Putamen (tissue), 1 donor: Measurements from ENCODE around the gene TNFRSF14.

Experiments
- DNase-seq: peaks from one replicate; pipeline ENCODE4 v3.0.0-alpha.2; 2016; ENCODE audit warnings: low spot score

The TNFRSF14 gene

DNA sequence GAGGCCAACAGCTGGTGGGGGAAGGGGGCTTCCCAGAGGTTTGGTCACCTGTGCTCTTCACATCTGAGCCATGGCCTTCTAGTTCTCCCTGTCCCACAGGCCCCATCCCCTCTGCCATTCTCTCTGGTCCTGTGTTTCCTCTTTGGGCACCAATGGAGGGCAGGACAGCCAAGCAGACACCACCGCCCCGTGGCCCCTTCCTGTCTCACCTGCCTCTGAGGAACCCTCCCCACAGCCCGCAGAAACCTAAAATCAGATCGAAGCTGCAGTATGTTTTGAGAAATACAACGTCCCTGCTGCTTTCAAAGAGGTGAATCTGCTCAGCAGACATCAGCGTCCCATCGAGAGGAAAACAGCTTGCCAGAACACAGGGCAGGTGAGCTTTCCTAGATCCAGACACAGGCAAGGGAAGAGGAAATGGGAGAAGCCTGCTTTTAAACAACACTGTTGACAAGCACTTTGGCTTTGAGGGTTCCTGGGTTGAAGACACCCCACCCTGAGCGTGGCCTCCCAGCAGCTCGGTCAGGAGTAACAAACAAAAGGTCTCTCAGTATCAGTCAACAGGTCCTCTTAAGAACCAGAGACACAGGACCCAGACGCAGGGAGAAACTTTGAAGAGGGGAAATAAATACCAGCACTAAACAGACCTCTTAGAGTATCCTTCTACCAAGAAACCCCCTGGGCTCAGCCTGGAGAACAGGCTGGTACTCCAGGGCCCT lies 32.1 kb upstream of the TNFRSF14 start:
- DNase-seq = no peak

DNA sequence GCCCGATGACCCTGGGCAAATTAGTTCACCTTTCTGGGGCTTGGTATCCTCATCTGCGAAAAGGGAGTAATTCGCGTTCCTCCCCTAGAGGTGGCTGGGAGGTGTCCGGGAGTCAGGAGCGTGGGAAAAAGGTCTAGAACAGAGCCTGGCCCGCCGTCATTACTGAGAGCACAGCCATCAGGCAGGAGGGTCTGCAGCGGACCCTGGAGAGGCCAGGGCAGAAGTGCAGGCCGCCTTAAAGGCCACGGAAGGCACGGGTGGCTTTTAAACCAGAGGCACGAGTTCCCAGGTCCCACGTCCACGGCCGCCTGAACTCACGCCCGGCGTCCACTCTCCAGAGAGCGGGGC lies 30.6 kb upstream of the TNFRSF14 start:
- no peak for DNase-seq

DNA sequence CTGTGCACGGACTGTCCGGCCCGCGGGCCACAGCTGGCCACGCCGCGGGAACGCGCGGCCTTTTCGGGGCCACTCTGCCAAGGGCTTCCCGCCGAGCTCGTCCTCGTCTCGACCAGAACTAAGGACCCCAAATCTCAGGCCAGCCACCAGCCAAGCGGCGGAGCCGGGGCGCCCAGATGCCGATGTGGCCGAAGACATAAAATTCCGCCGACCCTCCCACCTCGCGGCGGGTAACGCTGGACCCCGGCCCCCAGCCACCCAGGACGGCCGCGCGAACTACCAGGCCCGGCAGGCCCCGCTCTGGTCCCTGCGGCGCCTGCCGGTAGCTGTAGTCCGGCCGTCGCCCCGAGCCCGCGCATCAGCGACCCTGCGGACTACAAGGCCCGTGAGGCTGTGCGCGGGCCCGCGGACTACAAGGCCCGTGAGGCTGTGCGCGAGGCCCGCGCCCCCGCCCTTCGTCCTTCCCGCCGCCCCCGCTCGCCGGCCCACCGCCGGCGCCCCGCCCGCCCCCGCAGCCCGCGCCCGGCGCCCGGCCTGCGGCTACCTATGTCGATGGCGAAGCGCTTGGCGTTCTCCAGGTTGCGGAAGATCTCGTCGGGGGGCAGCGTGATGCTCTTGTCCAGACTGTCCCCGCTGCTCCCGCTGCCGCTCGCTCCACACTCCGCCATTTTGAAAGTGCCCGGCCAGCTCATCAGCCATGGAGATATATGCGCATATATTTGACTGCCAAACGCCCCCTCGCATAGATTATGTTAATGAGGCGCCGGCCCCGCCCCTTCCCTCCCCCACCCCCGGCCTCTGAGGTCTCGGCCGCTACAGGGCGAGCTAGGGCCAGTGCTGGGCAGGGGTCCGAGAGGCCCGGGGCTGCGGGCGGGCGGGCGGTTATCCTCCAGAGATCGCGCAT lies 30.0 kb upstream of the TNFRSF14 start, which contains the start of gene PANK4:
Gene PANK4, minus strand, starts transcription at position 677 of the 904 bp plus-strand sequence. Its CDS starts 9 bp downstream, at position 668.
- peak; percentile 93 for DNase-seq

DNA sequence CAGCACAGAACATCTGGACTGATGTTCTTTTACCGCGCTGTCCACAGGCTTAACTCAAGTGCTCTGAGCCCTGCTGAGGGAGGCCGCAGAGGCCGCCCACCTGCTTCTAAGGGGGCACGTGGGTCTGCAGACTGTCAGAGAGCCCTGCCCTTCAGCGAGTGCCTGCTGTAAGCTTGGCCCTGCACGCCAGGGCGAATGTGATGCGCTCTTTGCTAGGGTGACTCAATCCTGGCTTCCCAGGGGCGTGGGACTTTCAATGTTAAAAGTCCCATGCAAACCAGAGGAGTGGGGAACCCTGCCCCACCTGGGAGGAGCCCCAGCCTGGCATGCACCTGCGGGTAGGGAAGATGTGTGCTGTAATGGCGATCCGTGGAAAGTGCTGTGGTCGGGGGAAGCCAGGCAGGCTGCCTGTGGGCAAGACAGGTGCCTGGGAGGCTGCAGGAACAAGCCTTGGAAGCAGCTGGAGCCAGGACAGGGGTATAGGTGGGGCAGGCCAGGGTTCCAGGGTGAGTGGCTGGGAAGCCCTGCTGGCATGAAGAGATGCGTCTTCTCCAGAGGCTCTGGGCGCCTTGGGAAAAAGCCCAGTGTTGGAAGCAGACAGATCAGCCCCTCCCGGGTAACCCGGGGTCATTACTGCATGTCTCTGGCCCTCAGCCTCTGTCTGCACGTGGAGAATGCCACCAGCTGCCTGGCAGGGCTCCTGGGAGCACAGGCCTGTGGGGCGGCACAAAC lies 29.2 kb upstream of the TNFRSF14 start:
- peak; percentile 80 for DNase-seq

DNA sequence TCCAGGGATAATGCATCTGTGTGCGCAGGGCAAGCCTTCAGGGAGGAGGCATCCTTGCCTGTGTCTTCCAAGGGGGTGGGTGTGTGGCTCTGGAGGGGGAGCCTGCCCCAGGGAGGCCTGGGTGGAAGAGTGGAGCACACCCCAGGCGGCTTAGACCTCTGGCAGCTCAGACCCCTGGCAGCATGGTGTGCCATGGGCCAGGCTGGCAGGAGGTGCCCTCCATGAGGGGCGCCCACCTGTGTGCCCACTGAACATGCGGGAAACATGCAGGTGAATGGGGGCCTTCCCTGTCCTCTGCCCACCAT lies 28.7 kb upstream of the TNFRSF14 start:
- DNase-seq = no peak

DNA sequence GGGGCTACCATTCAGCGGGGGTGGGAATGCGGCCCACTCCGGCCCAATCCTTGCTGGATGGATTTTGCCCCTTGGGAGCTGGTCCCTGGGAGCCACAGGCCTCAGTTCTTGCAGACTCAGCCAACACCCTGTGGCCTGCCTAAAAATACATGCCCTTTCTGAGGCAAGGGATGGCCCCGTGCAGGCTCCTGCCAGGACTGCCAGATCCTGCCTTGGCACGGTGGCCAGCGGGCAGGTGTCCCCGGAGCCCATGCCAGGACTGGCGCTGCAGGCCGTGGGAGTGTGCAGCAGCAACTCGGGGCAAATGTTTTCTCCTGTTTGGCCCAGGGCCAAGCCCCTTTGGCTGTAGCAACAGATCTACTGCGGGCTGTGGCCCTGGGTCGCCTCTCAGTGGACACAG lies 28.2 kb upstream of the TNFRSF14 start:
- DNase-seq = no peak

DNA sequence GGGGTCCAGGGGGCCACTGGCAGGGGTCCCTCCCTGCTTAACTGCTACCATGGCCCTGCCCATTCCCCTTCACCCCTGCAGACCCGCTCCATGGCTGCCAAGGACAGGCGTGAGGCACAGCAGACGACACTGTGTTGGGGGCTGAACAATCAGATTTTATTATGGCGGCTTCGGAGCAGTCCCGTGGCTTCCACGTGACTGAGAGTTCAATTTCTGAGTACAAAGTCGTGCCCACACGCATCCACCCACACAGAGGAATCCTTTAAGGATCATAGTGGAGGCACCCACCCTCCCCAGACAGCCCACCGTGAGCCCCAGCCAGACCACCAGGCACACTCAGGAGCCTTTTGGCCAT lies 27.6 kb upstream of the TNFRSF14 start:
- DNase-seq = no peak

DNA sequence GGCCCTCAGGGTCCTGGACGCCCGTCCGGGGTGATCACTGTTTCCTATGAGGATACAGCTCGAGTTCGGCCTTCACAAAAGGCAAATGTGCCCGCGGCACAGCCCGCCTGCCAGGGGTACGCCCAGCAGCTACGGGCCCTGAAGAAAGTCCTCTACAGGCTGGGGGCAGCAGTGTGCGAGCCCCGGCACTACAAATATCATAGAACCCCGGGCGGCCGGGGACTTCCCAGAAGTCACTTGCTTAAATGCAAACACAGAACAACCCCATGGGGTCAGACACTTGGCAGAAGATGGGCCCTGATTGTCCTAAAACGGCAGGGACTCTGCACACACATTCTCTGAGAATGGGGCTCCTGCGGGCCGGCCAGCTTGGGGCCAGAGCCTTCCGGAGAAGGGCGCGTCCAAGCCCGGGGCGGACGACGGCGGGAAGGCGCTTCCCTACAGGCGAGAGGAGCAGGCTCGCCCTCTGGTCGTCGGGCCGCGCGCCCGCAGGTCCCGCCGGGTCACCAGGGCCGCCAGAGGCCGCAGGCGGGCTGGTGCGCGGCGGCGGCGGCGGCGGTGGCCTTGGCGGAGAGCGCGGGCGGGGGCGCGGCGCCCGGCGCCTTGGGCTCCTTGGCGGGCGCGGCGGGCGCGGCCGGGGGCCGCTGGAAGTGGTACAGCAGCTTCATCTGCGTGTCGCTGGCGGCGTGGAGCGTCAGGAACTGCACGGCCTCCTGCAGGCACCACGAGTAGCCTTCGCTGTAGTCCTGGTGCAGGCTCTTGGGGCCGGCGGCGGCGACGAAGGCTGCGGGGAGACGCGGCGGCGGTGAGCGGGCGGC lies 27.0 kb upstream of the TNFRSF14 start:
- no peak for DNase-seq

DNA sequence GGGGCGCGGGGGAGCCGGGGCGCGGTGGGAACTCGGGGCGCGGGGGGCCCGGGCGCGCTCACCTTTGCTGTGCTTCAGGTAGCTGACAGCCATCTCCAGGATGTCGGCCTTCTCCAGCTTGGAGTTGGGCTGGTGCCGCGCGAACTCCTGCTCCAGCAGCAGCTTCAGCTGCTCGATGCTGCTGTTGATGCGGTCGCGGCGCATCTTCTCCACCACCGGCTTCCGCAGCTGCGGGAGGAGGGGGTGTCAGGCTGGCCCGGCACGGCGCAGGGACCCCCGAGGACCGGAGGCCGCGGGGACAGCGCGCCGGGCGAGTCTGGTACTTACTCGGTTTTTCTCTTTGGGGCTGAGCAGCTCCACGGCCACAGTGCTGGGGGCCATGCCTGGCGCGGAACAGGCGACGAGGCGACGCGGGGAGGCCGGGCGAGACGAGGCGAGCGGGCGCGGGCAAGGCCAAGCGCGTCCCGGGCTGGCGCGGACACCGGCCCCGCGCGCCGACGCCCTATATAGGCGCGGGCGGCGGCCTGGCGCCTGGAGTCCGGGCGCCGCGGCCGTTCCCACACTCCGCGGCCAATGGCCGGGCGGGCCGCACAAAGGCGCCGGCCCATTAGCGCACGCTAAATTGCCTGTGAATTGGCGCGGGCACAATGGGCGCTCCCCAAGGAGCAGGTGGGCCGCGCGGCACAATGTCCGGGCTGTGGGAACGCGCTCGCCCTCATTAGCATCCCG lies 26.2 kb upstream of the TNFRSF14 start, which contains the start of gene HES5:
Gene HES5, minus strand, starts transcription at position 480 of the 729 bp plus-strand sequence. Its CDS starts 99 bp downstream, at position 381.
- no peak for DNase-seq

DNA sequence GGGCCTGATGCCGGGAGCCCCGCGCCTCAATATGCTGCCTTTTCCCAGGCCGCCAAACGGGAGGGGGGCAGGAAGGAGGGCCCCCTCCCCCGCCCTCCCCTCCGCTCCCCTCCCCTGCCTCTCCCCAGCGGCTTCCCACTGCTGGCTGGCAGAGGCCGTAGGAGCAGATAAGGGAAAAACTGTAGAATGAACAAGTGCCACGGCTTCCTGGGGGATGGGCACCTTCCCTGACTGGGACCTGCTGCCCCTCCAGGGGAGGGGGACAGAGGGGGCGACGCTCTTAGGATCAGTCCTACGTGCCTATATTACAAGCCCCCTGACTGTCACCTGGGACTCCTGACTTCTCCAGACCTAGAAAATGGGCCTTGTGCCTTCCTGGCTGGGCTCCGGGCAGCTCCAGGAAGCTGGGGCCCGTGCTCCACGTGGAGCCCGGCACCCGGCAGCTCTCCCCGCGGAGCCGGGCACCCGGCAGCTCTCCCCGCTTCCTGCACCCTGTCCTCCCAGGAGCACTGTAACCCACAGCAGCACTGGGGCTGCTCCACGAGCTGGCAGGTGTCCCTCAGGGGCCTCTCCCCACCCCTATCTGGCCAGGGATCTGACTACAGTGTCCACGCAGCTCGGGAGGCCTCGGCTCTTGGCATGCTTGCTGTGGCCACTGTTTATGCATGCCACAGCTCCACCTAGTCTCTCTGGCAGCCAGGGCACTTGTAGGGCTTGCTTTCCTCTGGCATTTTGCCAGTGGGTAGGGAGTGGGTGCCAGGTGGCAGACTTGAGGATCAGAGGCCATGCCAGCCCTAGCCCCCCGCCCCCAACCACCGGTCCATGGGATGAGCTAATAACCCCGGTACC lies 25.4 kb upstream of the TNFRSF14 start:
- DNase-seq = no peak

DNA sequence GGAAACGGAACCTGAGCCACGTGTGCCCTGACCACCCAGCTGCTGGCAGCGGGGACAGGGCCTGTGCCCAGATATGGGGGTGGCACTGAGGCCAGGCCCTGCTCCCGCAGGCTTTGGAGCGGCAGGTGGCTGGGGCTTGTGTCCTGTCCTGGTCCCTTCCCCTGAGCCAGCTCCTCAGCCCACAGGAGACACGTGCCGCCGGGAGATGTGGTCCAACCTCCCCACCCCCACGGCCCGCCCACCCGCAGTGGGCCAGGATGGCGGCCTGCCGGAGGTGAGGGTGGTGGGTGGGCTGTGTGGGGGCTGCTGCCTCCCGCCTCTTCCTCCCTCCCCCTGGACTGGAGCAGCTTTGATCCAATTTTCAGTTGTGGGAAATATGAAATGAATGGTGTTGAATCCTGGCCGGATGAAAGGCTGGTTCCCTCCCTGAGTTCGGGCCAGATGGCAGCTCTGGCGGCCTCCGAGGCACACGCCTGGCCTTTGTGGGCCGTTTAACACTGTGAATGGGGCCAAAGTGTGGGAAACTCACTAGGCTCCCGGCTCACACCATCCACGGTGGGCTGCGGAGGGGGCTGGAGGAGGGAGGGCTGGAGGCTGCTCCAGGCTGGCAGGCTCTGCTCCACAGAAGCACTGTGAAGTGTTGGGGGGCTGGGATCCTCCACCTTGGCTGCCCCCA lies 23.5 kb upstream of the TNFRSF14 start:
- no peak for DNase-seq

DNA sequence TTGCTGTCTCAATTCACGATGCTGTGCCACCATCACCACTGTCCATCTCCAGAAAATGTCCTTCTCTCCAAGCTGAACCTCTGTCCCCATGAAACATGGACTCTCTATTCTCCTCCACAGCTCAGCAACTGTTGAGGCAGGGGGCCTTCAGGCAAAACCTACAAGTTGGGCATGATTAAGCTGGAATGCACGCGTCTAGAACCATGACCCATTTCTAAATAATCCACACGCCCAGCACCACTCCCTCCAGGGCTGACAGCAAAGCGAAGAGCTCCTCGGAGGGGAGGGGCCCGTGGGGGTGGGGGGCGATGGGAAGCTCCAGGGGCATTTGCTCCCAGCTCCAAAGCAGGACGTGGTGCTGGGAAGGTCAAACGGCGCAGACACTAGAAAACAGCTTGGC lies 22.8 kb upstream of the TNFRSF14 start:
- DNase-seq = no peak

DNA sequence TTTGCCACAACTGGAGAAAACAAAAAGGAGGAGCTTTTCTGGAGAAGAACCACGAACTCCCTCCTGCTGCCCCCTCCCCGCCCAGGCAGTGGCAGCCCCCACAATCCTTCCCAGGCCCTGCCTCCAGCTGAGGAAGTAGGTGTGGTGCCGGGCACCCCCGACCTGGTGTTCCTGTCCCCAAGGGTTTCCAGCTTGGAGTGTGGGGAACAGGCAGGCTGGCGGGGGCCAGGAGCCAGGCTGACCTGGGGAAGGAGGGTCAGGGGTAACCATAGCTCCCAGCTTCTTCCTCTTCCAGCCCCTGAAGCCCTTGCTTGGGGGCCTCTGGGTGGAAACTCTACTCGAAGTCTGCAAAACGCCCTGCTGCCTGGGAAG lies 21.9 kb upstream of the TNFRSF14 start:
- no peak for DNase-seq

DNA sequence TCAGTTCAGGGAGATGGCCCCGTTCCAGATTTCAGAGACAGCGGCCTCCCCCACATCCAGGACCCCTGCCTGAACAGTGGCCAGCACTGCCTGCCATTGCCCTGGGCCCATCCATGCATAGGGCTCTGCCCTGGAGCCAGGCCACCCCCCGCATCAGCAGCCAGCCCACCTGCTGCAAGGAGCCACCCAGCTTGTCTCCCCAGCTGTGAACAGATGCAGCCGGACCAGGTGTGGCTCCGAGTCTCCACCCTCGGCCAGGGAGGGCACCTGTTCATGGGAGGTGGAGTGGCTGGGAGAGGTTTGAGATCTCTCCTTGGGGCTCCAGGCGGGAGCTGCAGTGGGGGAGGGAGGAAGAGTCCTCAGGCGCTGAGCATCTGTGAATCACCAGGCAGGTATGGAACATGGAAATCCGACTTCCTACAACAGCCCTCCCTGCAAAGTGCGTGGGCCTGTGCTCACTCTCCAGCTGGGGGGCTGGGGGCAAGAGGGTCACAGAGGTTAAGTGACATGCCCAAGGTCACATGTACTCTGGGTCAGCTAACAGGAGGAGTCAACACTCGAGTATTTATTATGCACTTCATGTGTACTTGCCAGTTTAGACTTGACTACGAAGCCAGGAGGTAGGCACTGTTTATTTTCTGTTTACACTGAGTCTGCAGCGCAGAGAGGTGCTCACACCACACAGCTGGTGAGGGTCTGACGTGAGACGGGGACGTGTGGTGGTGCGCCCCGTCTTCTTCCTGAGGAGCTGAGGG lies 21.3 kb upstream of the TNFRSF14 start:
- DNase-seq = no peak

DNA sequence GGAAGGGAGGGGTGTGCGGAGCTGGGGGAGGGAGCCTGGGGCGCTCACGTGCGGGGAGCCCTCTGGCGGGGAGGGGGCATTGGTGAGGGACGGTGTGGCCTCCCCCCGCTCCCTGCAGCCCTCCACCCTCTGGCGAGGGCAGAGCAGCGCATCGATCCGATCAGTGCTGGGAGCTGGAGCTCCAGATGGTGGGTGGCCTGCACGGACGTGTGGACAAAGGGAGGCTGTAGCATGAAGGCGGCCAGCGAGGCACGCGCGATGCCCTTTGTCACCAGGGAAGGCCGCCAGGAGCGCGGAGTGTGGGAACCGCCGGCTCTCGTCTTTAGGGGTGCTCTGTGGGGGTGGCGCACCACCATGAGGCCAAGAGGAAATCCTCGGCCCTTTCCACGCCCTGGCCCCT lies 20.7 kb upstream of the TNFRSF14 start:
- DNase-seq = no peak

DNA sequence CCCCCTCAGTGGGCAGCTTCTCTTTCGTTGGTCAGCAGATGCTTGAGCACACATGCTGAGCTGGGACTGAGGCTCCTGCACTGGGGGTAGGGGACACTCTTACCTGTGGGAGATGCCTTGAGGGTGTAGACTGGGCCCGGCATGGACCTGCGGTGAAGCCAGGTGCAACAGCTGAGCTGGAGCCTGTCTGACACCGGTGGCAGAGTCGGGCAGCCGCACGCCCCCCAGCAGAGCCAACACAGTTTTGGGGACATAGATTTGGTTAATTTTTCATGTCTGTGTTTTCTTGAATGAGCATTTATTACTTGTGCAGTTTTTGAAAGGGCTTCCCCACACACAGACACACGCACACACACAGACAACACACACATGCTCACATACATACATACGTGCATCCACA lies 20.2 kb upstream of the TNFRSF14 start:
- no peak for DNase-seq

DNA sequence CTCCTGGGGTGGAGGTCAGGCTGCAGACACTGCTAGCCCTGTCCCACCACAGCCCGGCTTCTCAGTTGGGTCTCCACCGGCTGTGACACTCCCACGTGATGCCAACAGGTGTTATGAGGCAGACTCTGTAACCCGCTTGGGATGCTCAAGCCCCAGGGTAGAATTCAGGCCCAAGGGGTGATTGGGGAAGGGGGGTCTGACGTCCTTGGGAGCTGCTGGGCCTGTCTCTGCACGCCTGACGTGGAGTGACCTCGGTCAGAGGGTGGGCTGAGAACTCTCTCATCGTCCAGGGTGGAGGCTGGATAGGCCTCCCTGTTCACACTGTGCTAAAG lies 18.4 kb upstream of the TNFRSF14 start:
- DNase-seq = no peak

DNA sequence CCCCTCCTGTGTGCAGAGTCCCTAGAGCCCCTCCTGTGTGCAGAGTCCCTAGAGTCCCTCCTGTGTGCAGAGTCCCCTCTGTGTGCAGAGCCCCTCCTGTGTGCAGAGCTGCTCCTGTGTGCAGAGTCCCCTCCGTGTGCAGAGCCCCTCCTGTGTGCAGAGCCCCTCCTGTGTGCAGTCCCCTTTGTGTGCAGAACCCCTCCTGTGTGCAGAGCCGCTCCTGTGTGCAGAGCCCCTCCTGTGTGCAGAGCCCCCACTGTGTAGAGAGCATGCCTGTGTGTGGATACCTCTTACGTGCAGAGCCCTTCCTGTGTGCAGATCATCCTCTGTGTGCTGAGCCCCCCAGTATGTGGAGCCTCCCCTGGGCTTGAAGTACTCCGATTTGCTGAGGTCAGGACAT lies 17.8 kb upstream of the TNFRSF14 start:
- DNase-seq = no peak

DNA sequence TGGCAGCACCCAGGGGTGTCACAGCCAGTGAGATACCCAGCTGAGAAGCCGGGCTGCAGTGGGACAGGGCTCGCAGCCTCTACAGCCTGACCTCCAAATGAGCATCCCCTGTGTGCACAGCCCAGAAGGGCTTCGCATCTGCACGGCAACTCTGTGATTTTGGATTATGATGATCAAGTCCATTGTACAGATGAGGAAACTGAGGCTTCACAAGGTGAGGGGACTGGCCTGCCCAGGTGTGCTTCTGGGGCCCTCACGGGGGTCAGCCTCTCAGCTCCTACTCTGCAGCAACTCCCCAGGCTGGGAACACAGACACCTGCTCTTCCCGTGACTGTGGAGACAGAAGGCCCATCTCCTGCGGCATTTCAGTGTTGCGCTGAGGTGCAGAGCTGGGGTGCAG lies 17.3 kb upstream of the TNFRSF14 start:
- no peak for DNase-seq
